ENCODE measurements around the gene MUC4.
"Not testable (repeated sequence)": the region's sequence is repeated elsewhere in the genome, so short reads cannot be mapped to it uniquely, and the experiment has no call there.

MUC4 gene

DNA sequence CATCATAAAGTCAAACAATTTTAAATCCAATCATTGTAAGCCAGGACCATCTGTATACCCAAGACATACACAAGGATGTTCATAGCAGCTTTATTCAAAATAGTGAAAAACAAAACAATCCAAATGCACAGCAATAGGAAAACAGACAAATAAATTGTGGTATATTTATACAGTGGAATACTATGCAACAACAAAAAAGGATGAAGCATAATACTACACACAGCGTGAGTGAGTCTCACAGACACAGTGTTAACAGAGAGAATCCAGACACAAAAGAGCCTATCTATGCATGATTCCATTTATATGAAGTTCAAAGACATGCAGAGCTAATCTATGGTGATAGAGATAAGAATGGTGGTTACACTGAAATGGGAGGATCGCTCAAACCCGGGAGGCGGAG is 96.6 kb downstream of the MUC4 start:
- DNase-seq (ENCODE audit: low spot score), result peak; percentile 33

DNA sequence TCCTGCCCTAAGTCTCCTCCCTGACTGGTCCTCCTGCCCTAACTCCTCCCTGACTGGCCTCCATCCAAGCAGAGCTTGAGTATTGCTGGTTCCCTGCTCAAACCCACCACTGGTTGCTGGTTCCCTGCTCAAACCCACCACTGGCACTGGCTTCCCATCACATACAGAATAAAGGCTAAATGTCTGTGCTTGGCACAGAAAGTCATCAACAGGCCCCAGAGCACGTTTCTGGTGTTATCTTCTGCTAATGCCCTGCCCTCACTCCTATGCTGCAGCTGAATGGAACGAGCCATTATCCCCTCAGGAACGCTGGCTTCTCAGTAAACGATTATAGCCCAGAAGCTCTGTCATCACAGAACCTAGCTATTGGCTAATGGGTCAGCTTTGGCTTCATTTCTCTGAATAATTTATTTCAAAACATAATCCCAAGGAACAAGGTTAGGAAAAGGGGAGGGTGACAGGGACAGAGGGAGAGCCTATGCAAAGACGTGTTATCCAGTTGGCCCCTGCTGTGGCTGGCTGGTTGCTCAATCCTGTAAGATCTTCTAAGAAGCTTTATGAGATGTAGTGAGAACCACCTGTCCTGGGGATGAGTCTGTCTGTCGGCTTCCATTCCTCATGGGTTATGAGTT is 97.2 kb downstream of the MUC4 start:
- DNase-seq (ENCODE audit: low spot score), result peak; percentile 94

DNA sequence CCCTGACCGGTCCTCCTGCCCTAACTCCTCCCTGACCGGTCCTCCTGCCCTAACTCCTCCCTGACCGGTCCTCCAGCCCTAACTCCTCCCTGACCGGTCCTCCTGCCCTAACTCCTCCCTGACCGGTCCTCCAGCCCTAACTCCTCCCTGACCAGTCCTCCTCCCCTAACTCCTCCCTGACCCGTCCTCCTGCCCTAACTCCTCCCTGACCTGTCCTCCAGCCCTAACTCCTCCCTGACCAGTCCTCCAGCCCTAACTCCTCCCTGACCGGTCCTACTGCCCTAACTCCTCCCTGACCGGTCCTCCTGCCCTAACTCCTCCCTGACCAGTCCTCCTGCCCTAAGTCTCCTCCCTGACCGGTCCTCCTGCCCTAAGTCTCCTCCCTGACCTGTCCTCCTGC is 98.6 kb downstream of the MUC4 start:
- DNase-seq (ENCODE audit: low spot score), result not testable (repeated sequence)

DNA sequence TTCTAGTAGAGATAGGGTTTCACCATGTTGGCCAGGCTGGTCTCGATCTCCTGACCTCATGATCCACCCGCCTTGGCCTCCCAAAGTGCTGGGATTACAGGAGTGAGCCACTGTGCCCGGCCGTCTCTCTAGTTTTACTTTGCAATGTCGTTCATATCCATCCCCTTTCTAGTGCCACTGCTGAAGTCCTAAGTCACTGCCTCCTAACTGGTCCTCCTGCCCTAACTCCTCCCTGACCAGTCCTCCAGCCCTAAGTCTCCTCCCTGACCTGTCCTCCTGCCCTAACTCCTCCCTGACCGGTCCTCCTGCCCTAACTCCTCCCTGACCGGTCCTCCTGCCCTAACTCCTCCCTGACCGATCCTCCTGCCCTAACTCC is 99.2 kb downstream of the MUC4 start:
- DNase-seq (ENCODE audit: low spot score), result peak; percentile 52

DNA sequence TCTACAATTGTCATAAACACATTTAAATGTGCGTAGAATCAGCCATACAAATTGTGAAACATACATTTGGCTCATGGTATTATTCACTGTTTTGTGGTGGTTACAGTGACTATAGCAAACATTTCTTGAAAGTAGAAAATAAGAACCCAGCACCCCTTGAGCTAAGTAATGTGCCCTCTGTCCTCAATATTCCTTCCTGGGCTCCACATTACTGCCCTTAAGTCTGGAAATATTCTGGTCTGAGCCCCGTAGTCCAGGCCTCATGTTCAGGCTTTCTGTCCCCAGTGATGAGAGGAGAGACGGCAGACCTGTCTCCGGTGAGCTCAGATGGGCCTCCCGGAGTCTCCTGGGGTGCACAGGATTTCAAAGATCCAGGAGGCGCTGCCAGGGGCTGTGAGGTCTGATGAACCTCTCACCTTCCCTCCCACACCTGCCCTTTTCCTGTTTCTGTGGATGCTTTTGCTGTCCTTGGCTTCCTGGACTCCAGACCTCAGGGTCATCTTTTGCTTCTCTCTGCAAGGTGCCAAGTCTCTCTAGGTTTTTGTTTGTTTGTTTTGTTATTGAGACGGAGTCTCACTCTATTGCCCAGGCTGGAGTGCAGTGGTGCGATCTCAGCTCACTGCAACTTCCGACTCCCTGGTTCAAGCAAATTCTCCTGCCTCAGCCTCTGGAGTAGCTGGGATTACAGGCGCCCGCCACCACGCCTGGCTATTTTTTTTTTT is 99.8 kb downstream of the MUC4 start:
- peak; percentile 63 for DNase-seq (ENCODE audit: low spot score)

DNA sequence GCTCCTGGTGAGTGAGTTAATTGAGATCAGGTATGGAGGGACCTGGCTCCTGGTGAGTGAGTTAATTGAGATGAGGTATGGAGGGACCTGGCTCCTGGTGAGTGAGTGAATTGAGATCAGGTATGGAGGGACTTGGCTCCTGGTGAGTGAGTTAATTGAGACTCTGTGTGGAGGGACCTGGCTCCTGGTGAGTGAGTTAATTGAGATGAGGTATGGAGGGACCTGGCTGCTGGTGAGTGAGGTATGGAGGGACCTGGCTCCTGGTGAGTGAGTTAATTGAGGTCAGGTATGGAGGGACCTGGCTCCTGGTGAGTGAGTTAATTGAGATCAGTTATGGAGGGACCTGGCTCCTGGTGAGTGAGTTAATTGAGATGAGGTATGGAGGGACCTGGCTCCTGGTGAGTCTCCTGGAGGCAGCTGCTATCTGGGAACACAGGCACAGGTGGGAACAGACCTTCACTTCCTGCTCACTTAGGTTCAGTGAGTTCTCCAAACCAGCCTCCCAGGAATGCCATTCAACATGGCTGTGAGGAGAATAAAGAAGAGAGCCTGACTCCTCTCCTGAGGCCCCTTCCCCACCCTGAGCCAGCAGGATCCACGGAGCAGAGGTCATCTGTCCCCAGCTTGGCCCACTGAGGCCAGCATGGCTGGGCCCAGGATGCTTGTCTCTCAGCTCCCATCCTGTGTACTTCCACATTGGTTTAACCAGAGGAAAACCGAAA is 100.5 kb downstream of the MUC4 start:
- DNase-seq (ENCODE audit: low spot score), result peak; percentile 52

DNA sequence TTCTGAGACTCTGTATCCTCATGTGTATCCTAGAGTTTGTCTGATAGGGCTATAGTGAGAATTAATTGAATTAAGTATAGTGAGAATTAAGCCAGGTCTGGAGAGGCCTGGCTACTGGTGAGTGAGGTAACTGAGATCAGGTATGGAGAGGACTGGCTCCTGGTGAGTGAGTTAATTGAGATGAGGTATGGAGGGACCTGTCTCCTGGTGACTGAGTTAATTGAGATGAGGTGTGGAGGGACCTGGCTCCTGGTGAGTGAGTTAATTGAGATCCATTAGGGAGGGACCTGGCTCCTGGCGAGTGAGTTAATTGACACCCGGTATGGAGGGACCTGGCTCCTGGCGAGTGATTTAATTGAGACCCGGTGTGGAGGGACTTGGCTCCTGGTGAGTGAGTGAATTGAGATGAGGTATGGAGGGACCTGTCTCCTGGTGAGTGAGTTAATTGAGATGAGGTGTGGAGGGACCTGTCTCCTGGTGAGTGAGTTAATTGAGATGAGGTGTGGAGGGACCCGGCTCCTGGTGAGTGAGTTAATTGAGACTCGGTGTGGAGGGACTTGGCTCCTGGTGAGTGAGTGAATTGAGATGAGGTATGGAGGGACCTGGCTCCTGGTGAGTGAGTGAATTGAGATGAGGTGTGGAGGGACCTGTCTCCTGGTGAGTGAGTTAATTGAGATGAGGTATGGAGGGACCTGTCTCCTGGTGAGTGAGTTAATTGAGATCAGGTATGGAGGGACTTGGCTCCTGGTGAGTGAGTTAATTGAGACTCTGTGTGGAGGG is 101.4 kb downstream of the MUC4 start:
- DNase-seq (ENCODE audit: low spot score), result not testable (repeated sequence)

DNA sequence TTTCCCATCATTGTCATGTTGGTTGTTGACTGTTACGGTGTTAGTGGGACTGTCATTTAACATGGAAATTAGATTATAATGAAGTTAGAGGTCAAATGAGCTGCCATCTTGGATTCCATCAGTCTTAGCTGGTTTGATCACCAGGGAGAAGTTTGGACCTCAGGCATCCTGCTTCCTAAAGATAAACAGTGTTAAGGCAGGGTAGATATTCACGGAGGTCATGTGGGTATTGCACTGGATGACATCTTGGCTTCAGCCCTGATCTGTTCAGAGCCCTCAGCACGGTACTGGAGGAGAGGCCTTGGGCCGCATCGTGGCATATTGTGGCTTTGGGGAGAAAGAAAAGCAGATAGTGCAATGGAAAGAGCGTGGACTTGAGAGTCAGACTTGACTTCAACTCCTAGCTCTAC is 102.0 kb downstream of the MUC4 start:
- no peak for DNase-seq (ENCODE audit: low spot score)

DNA sequence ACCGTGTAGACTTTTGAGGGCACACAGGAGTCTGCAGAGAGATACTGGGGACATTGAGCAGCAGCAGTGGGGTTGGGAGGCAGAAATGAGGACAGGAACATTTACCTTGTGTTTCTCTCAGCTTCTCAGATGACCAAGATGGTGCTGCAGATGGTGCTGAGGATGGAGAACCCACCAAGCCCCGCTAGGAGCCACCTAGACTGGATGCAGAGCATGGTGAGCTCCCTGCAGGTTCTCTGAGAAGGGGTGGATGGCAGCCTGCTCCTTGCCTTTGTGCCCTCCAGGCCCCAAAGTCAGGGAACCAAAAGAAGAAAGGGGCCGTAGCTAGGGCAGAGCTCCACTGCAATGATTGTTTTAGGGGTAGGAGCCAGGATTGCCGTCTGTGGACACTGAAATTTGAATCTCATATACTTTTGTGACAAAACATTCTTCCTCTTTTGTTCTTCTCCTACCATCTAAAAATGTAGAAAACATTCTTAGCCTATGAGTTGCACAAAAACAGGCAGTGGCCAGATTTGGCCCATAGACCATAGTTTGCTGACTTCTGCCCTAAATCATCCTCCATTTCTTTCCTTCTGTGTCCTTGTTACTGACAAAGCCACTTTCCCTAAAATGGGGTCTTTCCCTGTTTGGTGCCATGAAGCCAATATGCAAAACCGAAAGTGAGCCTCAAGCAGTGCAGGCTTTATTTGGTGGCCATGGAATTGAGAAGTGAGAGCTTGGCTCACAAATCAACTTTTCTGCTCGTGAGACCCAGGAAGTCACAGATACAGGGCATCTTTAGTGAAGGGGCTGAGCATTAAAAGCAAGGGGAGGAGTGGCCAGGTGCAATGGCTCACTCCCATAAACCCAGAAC is 102.9 kb downstream of the MUC4 start:
- peak; percentile 39 for DNase-seq (ENCODE audit: low spot score)

DNA sequence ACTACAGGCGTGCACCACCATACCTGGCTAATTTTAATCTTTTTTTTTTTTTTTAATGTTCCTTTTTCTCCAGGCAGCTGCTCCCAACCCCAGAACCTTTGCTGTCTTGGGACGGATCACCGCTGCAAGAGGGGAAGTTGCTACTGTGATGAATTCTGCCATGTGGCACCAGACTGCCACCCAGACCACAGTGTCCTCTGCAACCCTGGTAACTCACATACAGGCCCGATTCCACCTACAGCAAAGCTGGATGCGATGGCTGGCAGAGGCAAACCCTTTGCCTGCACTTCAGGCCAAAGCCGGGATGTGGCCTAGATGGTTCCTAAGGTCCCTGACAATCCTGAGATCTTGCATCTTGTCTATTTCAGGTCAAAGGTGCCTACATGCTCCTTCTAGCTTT is 103.7 kb downstream of the MUC4 start:
- peak; percentile 43 for DNase-seq (ENCODE audit: low spot score)

DNA sequence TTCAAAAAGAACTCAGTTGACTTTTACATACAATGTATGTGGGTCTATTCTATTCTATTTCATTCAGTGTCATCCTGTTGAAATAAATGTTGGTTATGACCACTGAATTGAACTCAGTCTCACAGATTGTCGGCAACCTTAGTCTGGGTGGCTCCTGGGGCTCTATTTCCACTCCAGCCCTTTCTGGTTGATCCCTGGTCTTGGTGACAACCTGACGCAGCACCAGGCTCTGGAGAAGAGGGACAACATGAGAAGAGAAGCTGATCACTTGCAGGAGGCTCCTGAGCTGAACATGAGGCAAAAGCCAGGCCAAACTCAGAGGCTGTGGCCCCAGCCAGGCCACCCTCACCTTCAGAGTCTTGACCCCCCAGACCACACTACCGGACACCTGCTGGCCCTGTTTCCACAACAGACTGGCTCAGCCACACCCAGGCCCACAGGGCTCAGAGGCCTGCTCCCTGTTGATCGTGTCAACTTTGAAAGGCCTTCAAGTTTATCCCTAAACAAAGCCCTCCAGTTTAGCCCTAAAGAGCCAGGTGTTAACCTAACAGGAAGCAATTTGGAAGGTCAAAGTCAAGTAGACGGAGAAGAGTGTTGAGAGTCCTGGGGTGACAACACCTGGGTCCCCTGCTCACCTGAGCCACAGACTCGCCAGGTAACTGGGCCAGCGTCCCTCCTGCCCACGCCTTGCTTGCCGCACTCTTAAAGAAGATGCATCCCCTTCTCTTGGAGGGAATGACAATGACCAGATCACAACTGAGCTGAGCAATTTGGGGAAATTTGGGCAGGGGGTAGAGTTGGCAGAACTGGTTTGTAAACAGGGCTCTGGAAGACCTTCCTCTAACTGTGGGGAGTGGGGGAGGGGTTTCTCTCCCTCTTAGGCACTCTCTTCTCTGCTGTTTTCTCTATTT is 106.4 kb downstream of the MUC4 start:
- peak; percentile 51 for DNase-seq (ENCODE audit: low spot score)

DNA sequence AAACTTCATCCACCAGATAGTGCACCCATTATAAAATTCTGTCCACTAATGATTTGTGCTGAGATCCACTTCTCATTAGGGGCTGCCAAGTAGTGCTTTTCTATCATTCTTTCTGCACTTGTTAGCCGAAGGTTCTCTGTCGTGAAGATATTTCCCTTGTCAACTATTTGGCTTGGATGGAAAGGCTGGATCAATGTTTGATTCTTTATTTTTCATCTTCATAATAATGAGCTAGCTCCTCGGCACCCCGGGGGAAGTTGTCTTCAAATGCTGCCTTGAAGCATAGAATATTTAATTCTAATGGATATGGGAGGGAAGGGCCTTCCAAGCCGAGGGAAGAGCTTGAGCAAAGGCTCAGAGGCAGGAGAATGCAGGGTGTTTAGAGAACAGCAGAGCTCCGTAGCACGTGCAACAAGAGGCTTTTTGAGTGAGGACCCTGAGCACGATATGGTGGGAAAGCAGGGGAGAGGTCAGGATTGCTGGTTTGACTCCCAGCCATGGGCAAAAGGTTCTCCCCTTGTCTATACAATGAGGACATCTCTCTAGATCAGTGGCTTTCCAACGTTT is 107.2 kb downstream of the MUC4 start:
- DNase-seq (ENCODE audit: low spot score), result peak; percentile 35

DNA sequence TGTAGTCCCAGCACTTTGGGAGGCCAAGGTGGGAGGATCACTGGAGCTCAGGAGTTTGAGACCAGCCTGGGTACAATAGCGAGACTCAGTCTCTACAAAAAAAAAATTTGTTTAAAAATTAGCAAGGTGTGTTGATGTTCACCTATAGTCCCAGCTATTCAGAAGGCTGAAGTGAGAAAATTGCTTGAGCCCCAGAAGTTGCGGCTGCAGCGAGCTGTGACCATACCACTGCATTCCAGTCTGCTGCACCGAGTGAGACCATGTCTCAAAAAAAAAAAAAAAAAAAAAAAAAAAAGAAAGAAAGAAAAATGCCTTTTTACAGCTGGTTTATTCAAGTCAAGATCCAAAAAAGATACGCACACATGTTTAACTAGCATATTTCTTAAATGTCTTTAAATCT is 108.0 kb downstream of the MUC4 start:
- no peak for DNase-seq (ENCODE audit: low spot score)

DNA sequence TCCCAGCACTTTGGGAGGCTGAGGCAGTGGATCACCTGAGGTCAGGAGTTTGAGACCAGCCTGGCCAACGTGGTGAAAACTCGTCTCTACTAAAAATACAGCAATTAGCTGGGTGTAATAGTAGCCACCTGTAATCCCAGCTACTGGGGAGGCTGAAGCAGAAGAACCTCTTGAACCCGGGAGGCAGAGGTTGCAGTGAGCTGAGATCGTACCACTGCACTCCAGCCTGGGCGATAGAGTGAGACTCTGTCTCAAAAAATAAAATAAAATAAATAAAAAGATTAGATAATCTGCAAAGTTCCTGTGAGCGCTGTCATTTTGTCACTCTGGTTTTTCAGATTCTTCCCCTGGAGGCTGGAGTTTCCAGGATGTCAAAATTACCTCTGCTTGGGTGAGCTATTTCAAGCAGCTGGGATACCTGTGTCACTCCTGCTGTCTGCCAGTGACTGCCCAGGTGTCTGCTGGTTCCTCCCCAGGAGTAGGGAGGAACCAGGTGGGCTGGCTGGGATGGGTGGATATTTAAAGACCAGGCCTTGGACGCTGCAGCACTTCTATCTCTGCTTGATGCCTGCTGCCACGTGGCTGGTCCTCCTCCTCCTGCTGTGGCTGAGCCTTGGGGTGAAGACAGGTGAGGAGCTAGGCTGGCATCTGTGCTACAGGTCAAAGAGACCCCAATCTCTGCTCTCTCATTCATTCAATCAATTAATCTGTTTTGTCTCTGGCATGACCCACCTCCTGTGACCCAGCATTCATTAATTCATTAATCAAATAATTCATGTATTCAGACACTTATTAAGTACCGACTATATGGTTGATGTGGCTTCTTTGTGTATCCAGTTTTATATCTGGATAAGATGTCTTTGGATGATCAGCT is 110.5 kb downstream of the MUC4 start:
- peak; percentile 52 for DNase-seq (ENCODE audit: low spot score)

DNA sequence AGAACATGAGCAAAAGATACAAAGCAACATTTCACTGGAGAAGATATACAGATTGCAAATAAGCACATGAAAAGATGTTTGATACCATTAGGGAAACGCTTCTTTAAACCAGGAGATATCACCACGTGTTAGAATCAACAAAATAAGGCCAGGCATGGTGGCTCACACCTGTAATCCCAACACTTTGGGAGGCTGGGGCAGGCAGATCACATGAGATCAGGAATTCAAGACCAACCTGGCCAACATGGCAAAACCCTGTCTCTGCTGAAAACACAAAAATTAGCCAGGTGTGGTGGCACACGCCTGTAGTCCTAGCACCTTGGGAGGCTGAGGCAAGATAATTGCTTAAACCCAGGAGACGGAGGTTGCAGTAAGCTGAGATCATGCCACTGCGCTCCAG is 111.4 kb downstream of the MUC4 start:
- DNase-seq (ENCODE audit: low spot score), result no peak

DNA sequence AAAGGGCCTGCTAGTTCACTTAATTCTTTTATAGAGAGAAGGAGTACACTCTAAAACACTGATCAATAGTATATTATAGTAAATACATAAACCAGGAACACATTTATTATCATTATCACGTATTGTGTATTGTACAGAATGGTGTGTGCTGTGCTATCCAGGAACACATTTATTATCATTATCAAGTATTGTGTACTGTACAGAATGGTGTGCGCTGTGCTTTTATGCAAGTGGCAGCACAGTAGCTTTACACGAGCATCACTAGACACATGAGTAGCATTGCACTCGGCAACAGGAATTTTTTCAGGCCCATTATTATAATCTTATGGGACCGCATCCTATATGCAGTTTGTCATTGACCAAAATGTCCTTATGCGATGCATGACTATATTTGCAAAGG is 111.9 kb downstream of the MUC4 start:
- peak; percentile 39 for DNase-seq (ENCODE audit: low spot score)

DNA sequence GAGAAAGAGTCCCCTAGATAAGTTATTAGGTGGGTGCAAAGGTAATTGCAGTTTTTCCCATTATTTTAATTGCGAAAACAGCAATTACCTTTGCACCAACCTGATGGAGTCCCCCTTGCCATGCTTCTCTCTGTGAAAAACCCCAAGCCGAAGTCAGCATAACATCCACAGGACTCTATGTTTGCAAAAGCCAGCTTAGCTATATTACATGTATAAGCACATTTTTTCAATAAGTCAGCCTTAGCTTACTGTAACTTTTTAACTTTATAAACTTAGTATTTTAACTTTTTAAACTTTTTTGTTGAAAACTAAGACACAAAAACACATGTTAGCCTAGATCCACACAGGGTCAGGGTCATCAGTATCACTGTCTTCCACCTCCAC is 112.3 kb downstream of the MUC4 start:
- no peak for DNase-seq (ENCODE audit: low spot score)

DNA sequence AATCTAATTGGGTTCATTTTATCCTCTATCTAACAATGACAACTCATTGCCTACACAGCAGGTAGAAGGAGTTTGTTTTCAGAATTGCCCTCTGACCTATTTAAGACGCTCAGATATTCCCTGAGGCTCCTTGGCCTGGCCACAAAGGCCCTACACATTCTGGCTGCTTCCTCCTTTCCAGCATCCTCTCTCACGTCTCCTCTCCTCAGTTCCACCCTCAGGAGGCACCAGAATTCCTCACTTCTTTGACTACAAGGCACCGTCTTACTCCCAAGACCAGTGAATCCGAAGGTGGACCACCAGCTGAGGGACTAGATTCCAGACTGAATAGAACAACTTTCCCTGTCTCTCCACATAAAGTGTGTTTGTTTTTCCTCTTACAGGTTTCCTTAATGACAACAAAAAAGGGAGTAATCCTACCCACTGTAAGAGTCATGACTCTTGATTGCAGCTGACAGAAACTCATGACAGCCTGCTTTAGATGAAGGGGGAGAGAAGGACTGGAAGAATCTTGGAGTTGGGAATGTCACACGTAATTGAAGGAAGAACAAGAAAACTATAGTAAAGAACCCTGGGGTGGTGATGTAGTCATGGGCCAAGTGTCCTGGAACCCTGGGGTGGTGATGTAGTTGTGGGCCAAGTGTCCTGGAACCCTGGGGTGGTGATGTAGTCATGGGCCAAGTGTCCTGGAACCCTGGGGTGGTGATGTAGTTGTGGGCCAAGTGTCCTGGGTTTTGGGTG is 112.9 kb downstream of the MUC4 start:
- peak; percentile 32 for DNase-seq (ENCODE audit: low spot score)

DNA sequence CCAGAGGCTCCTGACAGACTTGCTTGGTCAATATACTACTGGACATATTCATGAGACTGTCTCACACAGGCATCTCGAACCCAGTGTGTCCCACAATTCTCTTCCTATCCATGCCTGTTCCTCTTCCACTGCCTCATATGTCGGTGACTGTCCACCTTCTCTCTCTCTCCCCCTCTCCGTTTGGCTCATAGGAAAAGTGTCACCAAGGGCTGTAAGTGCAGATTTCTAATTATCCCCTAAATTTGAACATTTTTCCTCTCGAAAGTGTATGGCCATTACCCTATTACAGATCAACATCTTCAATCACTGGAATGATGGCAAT is 113.4 kb downstream of the MUC4 start:
- DNase-seq (ENCODE audit: low spot score), result peak; percentile 30
